HG02763 (cell line): ENCODE measurements around the gene LEFTY2.
A peak's percentile ranks its signal among the peaks of the same experiment; 100 is the strongest.
"Not testable (repeated sequence)": the region's sequence is repeated elsewhere in the genome, so short reads cannot be mapped to it uniquely, and the experiment has no call there.

ENCODE experiments used
- ATAC-seq: cut with Tn5 transposase; IDR thresholded peaks from one replicate; pipeline ENCODE4 v1.9.1; 2021; ENCODE audit warnings: mild to moderate bottlenecking, moderate library complexity; ENCODE audit not compliant: unreplicated experiment

LEFTY2 gene

GRCh38 chr1:225954753-225955152, 13.7 kb upstream of the LEFTY2 start:
- no peak for ATAC-seq

GRCh38 chr1:225953315-225953714, 12.3 kb upstream of the LEFTY2 start:
- no peak for ATAC-seq

- no peak for ATAC-seq
Measured at GRCh38 chr1:225950905-225951497, 10.0 kb upstream of the LEFTY2 start.

GRCh38 chr1:225949041-225949440, 8.0 kb upstream of the LEFTY2 start:
- no peak for ATAC-seq

GRCh38 chr1:225946803-225947202, 5.8 kb upstream of the LEFTY2 start:
- no peak for ATAC-seq

GRCh38 chr1:225946082-225946620, 5.1 kb upstream of the LEFTY2 start:
- no peak for ATAC-seq

GRCh38 chr1:225945564-225945963, 4.5 kb upstream of the LEFTY2 start:
- ATAC-seq, result no peak

- ATAC-seq, result peak; percentile 43
Measured at GRCh38 chr1:225944951-225945350, 3.9 kb upstream of the LEFTY2 start.

GRCh38 chr1:225944387-225944786, 3.4 kb upstream of the LEFTY2 start:
- ATAC-seq, result no peak

- no peak for ATAC-seq
Measured at GRCh38 chr1:225943582-225943981, 2.6 kb upstream of the LEFTY2 start.

GRCh38 chr1:225942574-225942973, 1.6 kb upstream of the LEFTY2 start:
- ATAC-seq, result peak; percentile 81

- no peak for ATAC-seq
Measured at GRCh38 chr1:225941942-225942222, 862 bp upstream of the LEFTY2 start.

GRCh38 chr1:225940385-225941151, 452 bp downstream of the LEFTY2 start:
- ATAC-seq, result no peak

GRCh38 chr1:225939939-225940310, 1.1 kb downstream of the LEFTY2 start:
- not testable (repeated sequence) for ATAC-seq

GRCh38 chr1:225939097-225939938, 1.7 kb downstream of the LEFTY2 start:
- ATAC-seq, result not testable (repeated sequence)

GRCh38 chr1:225937048-225937968, 3.7 kb downstream of the LEFTY2 start:
- no peak for ATAC-seq

- ATAC-seq, result no peak
Measured at GRCh38 chr1:225936523-225936922, 4.5 kb downstream of the LEFTY2 start.

- ATAC-seq, result not testable (repeated sequence)
Measured at GRCh38 chr1:225936086-225936485, 4.9 kb downstream of the LEFTY2 start.

- no peak for ATAC-seq
Measured at GRCh38 chr1:225934711-225935110, 6.3 kb downstream of the LEFTY2 start.

- ATAC-seq, result no peak
Measured at GRCh38 chr1:225933072-225933471, 7.9 kb downstream of the LEFTY2 start.
